Glutamatergic neuron (in vitro differentiated cells): ENCODE measurements around the gene ZNF511. TPM values are rescaled to one million over a fixed set of nuclear protein-coding genes. Genes with fewer than 3 reads are reported as not detected.

Source experiments
- DNase-seq: peaks from one replicate; pipeline ENCODE4 v3.0.0; 2022
- H3K27ac Mint-ChIP-seq: one replicate; pipeline ENCODE4 v1.8.0; 2020; ENCODE audit warnings: mild to moderate bottlenecking, mixed read lengths, inconsistent platforms; ENCODE audit not compliant: unreplicated experiment
- H3K27me3 Mint-ChIP-seq: one replicate; pipeline ENCODE4 v1.8.0; 2020; ENCODE audit warnings: mild to moderate bottlenecking, moderate library complexity, mixed read lengths, inconsistent platforms; ENCODE audit not compliant: unreplicated experiment
- H3K36me3 Mint-ChIP-seq: one replicate; pipeline ENCODE4 v1.8.0; 2020; ENCODE audit warnings: mild to moderate bottlenecking, mixed read lengths, inconsistent platforms; ENCODE audit not compliant: unreplicated experiment
- H3K4me1 Mint-ChIP-seq: one replicate; pipeline ENCODE4 v1.8.0; 2020; ENCODE audit warnings: mild to moderate bottlenecking, low read depth, mixed read lengths, inconsistent platforms; ENCODE audit not compliant: unreplicated experiment
- H3K4me3 Mint-ChIP-seq: one replicate; pipeline ENCODE4 v1.8.0; 2020; ENCODE audit warnings: mild to moderate bottlenecking, mixed read lengths, inconsistent platforms; ENCODE audit not compliant: unreplicated experiment
- H3K9me3 Mint-ChIP-seq: one replicate; pipeline ENCODE4 v1.8.0; 2020; ENCODE audit warnings: mild to moderate bottlenecking, moderate library complexity, mixed read lengths, inconsistent platforms; ENCODE audit not compliant: unreplicated experiment
- total RNA-seq: library from RNA; stranded (reverse); fragmentation: NEBNext Ultra II Directional; extraction: Animal tissue kit (Norgen Biotek cat#: 25700); gene quantifications from one replicate; pipeline ENCODE4 v1.2.1, GENCODE V29; 2021; ENCODE audit not compliant: unreplicated experiment
- TF ChIP-seq, protein P1 (sequence below): fragments of 200-600 bp; sonication (generic); IDR thresholded peaks from one replicate; pipeline ENCODE4 v1.5.0; 2021; ENCODE audit not compliant: partially characterized antibody, unreplicated experiment

Gene ZNF511
- total RNA-seq, 1 donor from 2014 or later = 24.6 TPM

GRCh38 chr10:133267293-133267692 is 41.4 kb upstream of the ZNF511 start:
- no peak overlapping the region for H3K27ac Mint-ChIP-seq

DNA sequence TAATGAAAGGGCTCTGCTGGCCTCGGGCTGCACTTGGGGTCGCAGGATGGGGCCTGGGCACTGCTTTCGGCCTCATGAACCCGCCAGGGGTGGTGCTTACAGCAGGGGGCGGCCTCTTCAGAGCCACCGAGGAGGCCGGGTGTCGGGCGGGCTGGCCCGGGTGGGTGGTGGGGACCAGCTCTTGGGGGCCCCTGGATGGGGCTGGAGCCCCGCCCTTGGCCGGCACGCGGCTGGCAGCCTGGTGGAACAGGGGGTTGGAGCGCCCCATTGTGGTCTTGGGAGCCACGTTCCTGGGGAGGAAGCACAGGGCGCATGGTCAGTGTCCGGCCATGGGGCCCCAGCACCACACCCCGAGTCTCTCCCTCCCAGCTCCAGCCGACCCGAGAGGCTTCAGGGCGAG is 40.9 kb upstream of the ZNF511 start:
- TF ChIP-seq, protein P1, sequence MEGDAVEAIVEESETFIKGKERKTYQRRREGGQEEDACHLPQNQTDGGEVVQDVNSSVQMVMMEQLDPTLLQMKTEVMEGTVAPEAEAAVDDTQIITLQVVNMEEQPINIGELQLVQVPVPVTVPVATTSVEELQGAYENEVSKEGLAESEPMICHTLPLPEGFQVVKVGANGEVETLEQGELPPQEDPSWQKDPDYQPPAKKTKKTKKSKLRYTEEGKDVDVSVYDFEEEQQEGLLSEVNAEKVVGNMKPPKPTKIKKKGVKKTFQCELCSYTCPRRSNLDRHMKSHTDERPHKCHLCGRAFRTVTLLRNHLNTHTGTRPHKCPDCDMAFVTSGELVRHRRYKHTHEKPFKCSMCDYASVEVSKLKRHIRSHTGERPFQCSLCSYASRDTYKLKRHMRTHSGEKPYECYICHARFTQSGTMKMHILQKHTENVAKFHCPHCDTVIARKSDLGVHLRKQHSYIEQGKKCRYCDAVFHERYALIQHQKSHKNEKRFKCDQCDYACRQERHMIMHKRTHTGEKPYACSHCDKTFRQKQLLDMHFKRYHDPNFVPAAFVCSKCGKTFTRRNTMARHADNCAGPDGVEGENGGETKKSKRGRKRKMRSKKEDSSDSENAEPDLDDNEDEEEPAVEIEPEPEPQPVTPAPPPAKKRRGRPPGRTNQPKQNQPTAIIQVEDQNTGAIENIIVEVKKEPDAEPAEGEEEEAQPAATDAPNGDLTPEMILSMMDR = no peak
- no peak for DNase-seq
- Mint-ChIP-seq H3K9me3 (no peaks in the 10 kb centered on the region), H3K27me3 (peaks cover 10% of the 10 kb centered on the region), H3K36me3 (no peaks in the 10 kb centered on the region), H3K27ac (no peak overlapping the region), H3K4me1 (peaks cover 3% of the 10 kb centered on the region), H3K4me3 (no peak overlapping the region)

More at GRCh38 chr10:133267293-133267692, 41.4 kb upstream of the ZNF511 start:
- TF ChIP-seq, protein P1 = no peak
- Mint-ChIP-seq H3K4me1 (peaks cover 7% of the 10 kb centered on the region), H3K36me3 (no peaks in the 10 kb centered on the region), H3K9me3 (no peaks in the 10 kb centered on the region), H3K4me3 (no peak overlapping the region), H3K27me3 (peaks cover 11% of the 10 kb centered on the region)
- no peak for DNase-seq

GRCh38 chr10:133268532-133268931 is 40.2 kb upstream of the ZNF511 start:
- H3K27me3 Mint-ChIP-seq = peaks cover 7% of the 10 kb centered on the region
- TF ChIP-seq, protein P1 = no peak
- no peaks in the 10 kb centered on the region for H3K4me1 Mint-ChIP-seq
- H3K4me3 Mint-ChIP-seq = no peak overlapping the region
- no peaks in the 10 kb centered on the region for H3K9me3 Mint-ChIP-seq
- H3K36me3 Mint-ChIP-seq = no peaks in the 10 kb centered on the region
- no peak for DNase-seq
- no peak overlapping the region for H3K27ac Mint-ChIP-seq

GRCh38 chr10:133269367-133269766 is 39.3 kb upstream of the ZNF511 start:
- Mint-ChIP-seq H3K4me3 (no peak overlapping the region), H3K4me1 (no peaks in the 10 kb centered on the region)

DNA sequence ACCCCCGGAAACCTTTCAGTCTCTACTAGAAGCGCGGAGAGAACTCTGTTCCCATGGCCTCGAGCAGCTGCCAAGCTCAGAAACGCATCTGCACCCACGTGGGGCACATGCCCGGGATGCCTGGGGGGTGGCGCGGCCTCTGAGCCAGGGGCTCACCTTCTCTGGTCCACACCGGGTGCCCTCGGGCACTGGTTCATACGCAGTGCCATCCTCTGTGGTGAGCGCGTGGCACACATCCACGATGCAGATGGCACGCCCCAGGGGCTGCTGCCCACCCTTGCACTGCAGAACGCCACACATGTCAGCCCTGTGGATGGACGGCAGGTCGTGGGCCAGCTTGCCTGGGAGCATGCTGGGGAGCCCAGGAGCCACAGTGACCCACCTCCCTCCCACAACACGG is 38.5 kb upstream of the ZNF511 start:
- Mint-ChIP-seq H3K27ac (no peak overlapping the region), H3K4me1 (no peaks in the 10 kb centered on the region), H3K27me3 (peaks cover 7% of the 10 kb centered on the region), H3K9me3 (no peaks in the 10 kb centered on the region), H3K4me3 (no peak overlapping the region), H3K36me3 (no peaks in the 10 kb centered on the region)
- TF ChIP-seq, protein P1 = no peak
- DNase-seq = no peak

More at GRCh38 chr10:133269367-133269766, 39.3 kb upstream of the ZNF511 start:
- Mint-ChIP-seq H3K27ac (no peak overlapping the region), H3K9me3 (no peaks in the 10 kb centered on the region), H3K27me3 (peaks cover 7% of the 10 kb centered on the region), H3K36me3 (no peaks in the 10 kb centered on the region)
- no peak for DNase-seq
- TF ChIP-seq, protein P1 = no peak
